ENCODE measurements around the gene MUC12. TPM values are rescaled to one million over a fixed set of nuclear protein-coding genes. Genes with fewer than 3 reads are reported as not detected.

MUC12 gene
- total and polyA plus RNA-seq, 4 donors: 0.16 TPM; not detected in 3

- no peak overlapping the region for H3K27ac ChIP-seq (ENCODE audit: low read depth in 1 of 2, low read length in 2 of 2)
- no peak overlapping the region for H3K4me3 ChIP-seq (ENCODE audit: low read depth in 1 of 3, low read length in 3 of 3)
- DNase-seq (ENCODE audit: low spot score): no peak
- peaks cover 0 to 14% (median 5%) of the 10 kb centered on the region in 4 donors for H3K36me3 ChIP-seq (ENCODE audit: control insufficient read depth in 4 of 4, insufficient read depth in 3 of 4, low read depth in 1 of 4, low read length in 3 of 4)
- H3K27me3 ChIP-seq (ENCODE audit: control insufficient read depth in 4 of 4, insufficient read depth in 4 of 4, low read length in 3 of 4): peaks cover 2 to 14% (median 3%) of the 10 kb centered on the region in 4 donors
- H3K9me3 ChIP-seq (ENCODE audit: control insufficient read depth in 4 of 4, low read length in 3 of 4): no peaks in the 10 kb centered on the region
- TF ChIP-seq HNF4A (conservative IDR thresholded peaks at IDR 0.05): no peak
- TF ChIP-seq RAD21 (IDR thresholded peaks at IDR 0.05): no peak
- no peak for TF ChIP-seq TAF1 (conservative IDR thresholded peaks at IDR 0.05)
- TF ChIP-seq JUND (IDR thresholded peaks at IDR 0.05): no peak
- TF ChIP-seq HNF4G (IDR thresholded peaks at IDR 0.05): no peak
- TF ChIP-seq NR2F2 (IDR thresholded peaks at IDR 0.05): no peak
- TF ChIP-seq, protein P1, sequence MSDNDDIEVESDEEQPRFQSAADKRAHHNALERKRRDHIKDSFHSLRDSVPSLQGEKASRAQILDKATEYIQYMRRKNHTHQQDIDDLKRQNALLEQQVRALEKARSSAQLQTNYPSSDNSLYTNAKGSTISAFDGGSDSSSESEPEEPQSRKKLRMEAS (IDR thresholded peaks at IDR 0.05): no peak
- TF ChIP-seq FOXA1 (IDR thresholded peaks at IDR 0.05): no peak
- no peak for TF ChIP-seq GABPA (IDR thresholded peaks at IDR 0.05 in 1 of 2, conservative IDR thresholded peaks at IDR 0.05 in 1 of 2)
- TF ChIP-seq EGR1 (IDR thresholded peaks at IDR 0.05; ENCODE audit: low read depth in 2 of 2): no peak
- TF ChIP-seq SP1 (IDR thresholded peaks at IDR 0.05): no peak
- TF ChIP-seq, protein P2, sequence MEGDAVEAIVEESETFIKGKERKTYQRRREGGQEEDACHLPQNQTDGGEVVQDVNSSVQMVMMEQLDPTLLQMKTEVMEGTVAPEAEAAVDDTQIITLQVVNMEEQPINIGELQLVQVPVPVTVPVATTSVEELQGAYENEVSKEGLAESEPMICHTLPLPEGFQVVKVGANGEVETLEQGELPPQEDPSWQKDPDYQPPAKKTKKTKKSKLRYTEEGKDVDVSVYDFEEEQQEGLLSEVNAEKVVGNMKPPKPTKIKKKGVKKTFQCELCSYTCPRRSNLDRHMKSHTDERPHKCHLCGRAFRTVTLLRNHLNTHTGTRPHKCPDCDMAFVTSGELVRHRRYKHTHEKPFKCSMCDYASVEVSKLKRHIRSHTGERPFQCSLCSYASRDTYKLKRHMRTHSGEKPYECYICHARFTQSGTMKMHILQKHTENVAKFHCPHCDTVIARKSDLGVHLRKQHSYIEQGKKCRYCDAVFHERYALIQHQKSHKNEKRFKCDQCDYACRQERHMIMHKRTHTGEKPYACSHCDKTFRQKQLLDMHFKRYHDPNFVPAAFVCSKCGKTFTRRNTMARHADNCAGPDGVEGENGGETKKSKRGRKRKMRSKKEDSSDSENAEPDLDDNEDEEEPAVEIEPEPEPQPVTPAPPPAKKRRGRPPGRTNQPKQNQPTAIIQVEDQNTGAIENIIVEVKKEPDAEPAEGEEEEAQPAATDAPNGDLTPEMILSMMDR (IDR thresholded peaks at IDR 0.05; ENCODE audit: low read depth, low read length, missing input control): no peak
- TF ChIP-seq YY1 (IDR thresholded peaks at IDR 0.05): no peak
- H3K4me1 ChIP-seq (ENCODE audit: control insufficient read depth in 4 of 4, insufficient read depth in 4 of 4, low read length in 3 of 4): peaks cover 2 to 9% (median 6%) of the 10 kb centered on the region in 4 donors
- H3K9ac ChIP-seq (ENCODE audit: low read depth in 1 of 2, low read length in 2 of 2): no peak overlapping the region
- WGBS: 87% methylated on average over 3 of the region's 3 CpGs
These were observed 6.8 kb upstream of the MUC12 start for GRCh38 chr7:100962537-100962936.

GRCh38 chr7:100963386-100963785, 6.0 kb upstream of the MUC12 start:
- Histone ChIP-seq H3K36me3 (ENCODE audit: control insufficient read depth in 4 of 4, insufficient read depth in 3 of 4, low read depth in 1 of 4, low read length in 3 of 4) (peaks cover 0 to 6% (median 2%) of the 10 kb centered on the region in 4 donors), H3K27me3 (ENCODE audit: control insufficient read depth in 4 of 4, insufficient read depth in 4 of 4, low read length in 3 of 4) (peaks cover 2 to 14% (median 3%) of the 10 kb centered on the region in 4 donors), H3K9me3 (ENCODE audit: control insufficient read depth in 4 of 4, low read length in 3 of 4) (no peaks in the 10 kb centered on the region), H3K27ac (ENCODE audit: low read depth in 1 of 2, low read length in 2 of 2) (no peak overlapping the region), H3K4me1 (ENCODE audit: control insufficient read depth in 4 of 4, insufficient read depth in 4 of 4, low read length in 3 of 4) (peaks cover 2 to 9% (median 6%) of the 10 kb centered on the region in 4 donors), H3K9ac (ENCODE audit: low read depth in 1 of 2, low read length in 2 of 2) (no peak overlapping the region), H3K4me3 (ENCODE audit: low read depth in 1 of 3, low read length in 3 of 3) (no peak overlapping the region)
- no peak for DNase-seq (ENCODE audit: low spot score)
- TF ChIP-seq FOXA2 (IDR thresholded peaks at IDR 0.05): no peak
- 81% methylated on average over 12 of the region's 12 CpGs for WGBS

DNA sequence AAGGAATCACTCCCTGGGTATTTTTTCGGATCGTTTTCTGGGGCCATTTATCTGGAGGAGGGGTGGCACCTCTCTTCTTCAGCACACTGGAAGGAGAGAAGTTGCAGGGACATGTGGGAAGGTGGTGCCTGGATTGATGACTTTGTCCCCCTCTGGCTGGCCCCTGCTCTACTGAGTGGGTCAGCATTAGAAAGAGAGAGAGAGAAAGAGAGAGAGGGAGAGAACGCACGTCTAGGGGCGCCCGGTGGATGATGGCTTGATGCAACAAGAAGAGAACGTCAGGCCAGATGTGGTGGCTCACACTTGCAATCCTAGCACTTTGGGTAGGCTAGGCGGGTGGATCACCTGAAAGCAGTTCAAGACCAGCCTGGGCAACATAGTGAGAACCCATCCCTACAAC, 5.5 kb upstream of the MUC12 start:
- H3K36me3 ChIP-seq (ENCODE audit: control insufficient read depth in 4 of 4, insufficient read depth in 3 of 4, low read depth in 1 of 4, low read length in 3 of 4): peaks cover 0 to 5% (median 2%) of the 10 kb centered on the region in 4 donors
- DNase-seq (ENCODE audit: low spot score): no peak
- peaks cover 2 to 14% (median 3%) of the 10 kb centered on the region in 4 donors for H3K27me3 ChIP-seq (ENCODE audit: control insufficient read depth in 4 of 4, insufficient read depth in 4 of 4, low read length in 3 of 4)
- no peak overlapping the region for H3K27ac ChIP-seq (ENCODE audit: low read depth in 1 of 2, low read length in 2 of 2)
- 82% methylated on average over 8 of the region's 8 CpGs for WGBS
- peaks cover 2 to 9% (median 6%) of the 10 kb centered on the region in 4 donors for H3K4me1 ChIP-seq (ENCODE audit: control insufficient read depth in 4 of 4, insufficient read depth in 4 of 4, low read length in 3 of 4)
- H3K4me3 ChIP-seq (ENCODE audit: low read depth in 1 of 3, low read length in 3 of 3): no peak overlapping the region
- H3K9ac ChIP-seq (ENCODE audit: low read depth in 1 of 2, low read length in 2 of 2): no peak overlapping the region
- no peaks in the 10 kb centered on the region for H3K9me3 ChIP-seq (ENCODE audit: control insufficient read depth in 4 of 4, low read length in 3 of 4)
- TF ChIP-seq REST (IDR thresholded peaks at IDR 0.05): no peak
- no peak for TF ChIP-seq RAD21 (IDR thresholded peaks at IDR 0.05)
- TF ChIP-seq YY1 (IDR thresholded peaks at IDR 0.05): no peak
- no peak for TF ChIP-seq ATF3 (IDR thresholded peaks at IDR 0.05)
- no peak for TF ChIP-seq JUND (IDR thresholded peaks at IDR 0.05)
- no peak for TF ChIP-seq FOXA2 (IDR thresholded peaks at IDR 0.05)
- no peak for TF ChIP-seq HNF4G (IDR thresholded peaks at IDR 0.05)
- no peak for TF ChIP-seq RXRA (IDR thresholded peaks at IDR 0.05)
- TF ChIP-seq FOXA1 (IDR thresholded peaks at IDR 0.05): no peak
- no peak for TF ChIP-seq TAF1 (conservative IDR thresholded peaks at IDR 0.05)
- no peak for TF ChIP-seq HNF4A (conservative IDR thresholded peaks at IDR 0.05)
- TF ChIP-seq, protein P2 (IDR thresholded peaks at IDR 0.05; ENCODE audit: low read depth, low read length, missing input control): no peak
- TF ChIP-seq, protein P3, sequence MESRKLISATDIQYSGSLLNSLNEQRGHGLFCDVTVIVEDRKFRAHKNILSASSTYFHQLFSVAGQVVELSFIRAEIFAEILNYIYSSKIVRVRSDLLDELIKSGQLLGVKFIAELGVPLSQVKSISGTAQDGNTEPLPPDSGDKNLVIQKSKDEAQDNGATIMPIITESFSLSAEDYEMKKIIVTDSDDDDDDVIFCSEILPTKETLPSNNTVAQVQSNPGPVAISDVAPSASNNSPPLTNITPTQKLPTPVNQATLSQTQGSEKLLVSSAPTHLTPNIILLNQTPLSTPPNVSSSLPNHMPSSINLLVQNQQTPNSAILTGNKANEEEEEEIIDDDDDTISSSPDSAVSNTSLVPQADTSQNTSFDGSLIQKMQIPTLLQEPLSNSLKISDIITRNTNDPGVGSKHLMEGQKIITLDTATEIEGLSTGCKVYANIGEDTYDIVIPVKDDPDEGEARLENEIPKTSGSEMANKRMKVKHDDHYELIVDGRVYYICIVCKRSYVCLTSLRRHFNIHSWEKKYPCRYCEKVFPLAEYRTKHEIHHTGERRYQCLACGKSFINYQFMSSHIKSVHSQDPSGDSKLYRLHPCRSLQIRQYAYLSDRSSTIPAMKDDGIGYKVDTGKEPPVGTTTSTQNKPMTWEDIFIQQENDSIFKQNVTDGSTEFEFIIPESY (IDR thresholded peaks at IDR 0.05): no peak
- no peak for TF ChIP-seq GABPA (IDR thresholded peaks at IDR 0.05 in 1 of 2, conservative IDR thresholded peaks at IDR 0.05 in 1 of 2)

Measured in liver (tissue), 9 donors.